ENCODE data around the gene ITGAV.

- TF ChIP-seq, protein P1, sequence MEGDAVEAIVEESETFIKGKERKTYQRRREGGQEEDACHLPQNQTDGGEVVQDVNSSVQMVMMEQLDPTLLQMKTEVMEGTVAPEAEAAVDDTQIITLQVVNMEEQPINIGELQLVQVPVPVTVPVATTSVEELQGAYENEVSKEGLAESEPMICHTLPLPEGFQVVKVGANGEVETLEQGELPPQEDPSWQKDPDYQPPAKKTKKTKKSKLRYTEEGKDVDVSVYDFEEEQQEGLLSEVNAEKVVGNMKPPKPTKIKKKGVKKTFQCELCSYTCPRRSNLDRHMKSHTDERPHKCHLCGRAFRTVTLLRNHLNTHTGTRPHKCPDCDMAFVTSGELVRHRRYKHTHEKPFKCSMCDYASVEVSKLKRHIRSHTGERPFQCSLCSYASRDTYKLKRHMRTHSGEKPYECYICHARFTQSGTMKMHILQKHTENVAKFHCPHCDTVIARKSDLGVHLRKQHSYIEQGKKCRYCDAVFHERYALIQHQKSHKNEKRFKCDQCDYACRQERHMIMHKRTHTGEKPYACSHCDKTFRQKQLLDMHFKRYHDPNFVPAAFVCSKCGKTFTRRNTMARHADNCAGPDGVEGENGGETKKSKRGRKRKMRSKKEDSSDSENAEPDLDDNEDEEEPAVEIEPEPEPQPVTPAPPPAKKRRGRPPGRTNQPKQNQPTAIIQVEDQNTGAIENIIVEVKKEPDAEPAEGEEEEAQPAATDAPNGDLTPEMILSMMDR (IDR thresholded peaks at IDR 0.05), result no peak
- TF ChIP-seq POLR2A (IDR thresholded peaks at IDR 0.05), result no peak
Observed at GRCh38 chr2:186544255-186544675, 45.6 kb upstream of the ITGAV start.
